Measurements from ENCODE around the gene CNPY3. TPM values are rescaled to one million over a fixed set of nuclear protein-coding genes. Genes with fewer than 3 reads are reported as not detected.

The CNPY3 gene
- total RNA-seq, 6 donors from 2014 or later: 32.4 to 95.2 (median 50.3) TPM

DNA sequence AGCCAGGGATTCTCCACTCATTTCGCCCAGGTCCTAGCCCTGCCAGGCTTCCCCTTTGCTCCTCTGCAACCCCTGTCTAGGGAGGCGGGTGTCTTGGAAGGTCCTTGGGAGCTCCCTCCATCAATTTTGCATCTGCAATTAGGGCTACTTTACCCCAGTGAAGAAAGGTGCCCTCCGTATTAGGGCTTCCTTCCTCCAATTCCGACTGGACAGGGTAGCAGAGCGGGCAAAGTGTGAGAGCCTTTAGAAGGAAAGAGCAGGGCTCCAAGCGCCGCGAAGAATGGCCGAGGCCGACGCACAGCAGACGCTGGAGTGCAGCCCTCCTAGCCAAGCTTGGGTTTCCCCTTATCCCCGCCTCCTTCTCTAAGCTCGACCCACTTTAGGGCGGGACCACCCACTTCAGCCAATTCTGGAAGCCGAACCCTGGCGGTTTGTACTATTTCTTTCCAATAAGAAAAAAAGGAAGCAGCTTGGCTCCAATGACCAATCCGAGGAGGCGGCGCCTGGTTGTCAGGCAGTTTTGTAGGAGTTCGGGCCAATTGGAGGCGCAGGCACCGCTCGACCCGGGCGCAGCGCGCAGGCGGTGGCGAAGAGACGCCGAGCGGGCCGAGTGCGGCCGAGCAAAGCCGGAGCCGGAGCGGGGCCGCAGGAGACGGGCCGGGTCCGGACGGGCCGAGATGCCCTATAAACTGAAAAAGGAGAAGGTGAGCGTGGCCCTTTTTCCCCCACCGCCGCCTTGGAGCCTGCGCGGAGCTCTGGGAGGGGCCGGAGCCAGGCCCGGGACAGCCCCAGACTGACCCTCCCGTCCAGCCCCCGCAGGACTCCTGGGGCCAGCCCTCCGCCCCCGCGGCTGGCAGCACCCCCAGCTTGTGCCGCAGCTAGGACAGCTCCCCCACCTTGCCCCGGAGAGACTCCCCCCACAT is 55.0 kb downstream of the CNPY3 start, which contains the start of gene PPP2R5D:
Gene PPP2R5D (plus strand): TSS at position 570 of the 923 bp plus-strand sequence. CDS start 108 bp downstream, at position 678.
- H3K27me3 ChIP-seq: no peaks in the 10 kb centered on the region
- peak within 1 kb of the TSS; percentile 74 to 97 (median 80) for H3K4me3 ChIP-seq
- 0% methylated on average over 25 to 56 of the region's 59 CpGs for WGBS, 2 donors
- peak; percentile 96 to 99 for DNase-seq
- H3K4me1 ChIP-seq: peaks cover 34 to 59% (median 53%) of the 10 kb centered on the region in 4 donors
- H3K36me3 ChIP-seq: peaks cover 0 to 2% (median 0%) of the 10 kb centered on the region in 4 donors
- ATAC-seq (ENCODE audit: low FRiP score in 2 of 2): peak; percentile 97 to 98
- peak within 1 kb of the TSS; percentile 74 to 92 (median 89) for H3K27ac ChIP-seq
- no peaks in the 10 kb centered on the region for H3K9me3 ChIP-seq
- TF ChIP-seq EP300 (IDR thresholded peaks at IDR 0.05) (no peak), POLR2A (IDR thresholded peaks at IDR 0.05) (peak in 3 of 4 donors; percentile 41 to 89 (median 87)), POLR2AphosphoS5 (IDR thresholded peaks at IDR 0.05) (peak; percentile 18 to 89)
- TF ChIP-seq, protein P1, sequence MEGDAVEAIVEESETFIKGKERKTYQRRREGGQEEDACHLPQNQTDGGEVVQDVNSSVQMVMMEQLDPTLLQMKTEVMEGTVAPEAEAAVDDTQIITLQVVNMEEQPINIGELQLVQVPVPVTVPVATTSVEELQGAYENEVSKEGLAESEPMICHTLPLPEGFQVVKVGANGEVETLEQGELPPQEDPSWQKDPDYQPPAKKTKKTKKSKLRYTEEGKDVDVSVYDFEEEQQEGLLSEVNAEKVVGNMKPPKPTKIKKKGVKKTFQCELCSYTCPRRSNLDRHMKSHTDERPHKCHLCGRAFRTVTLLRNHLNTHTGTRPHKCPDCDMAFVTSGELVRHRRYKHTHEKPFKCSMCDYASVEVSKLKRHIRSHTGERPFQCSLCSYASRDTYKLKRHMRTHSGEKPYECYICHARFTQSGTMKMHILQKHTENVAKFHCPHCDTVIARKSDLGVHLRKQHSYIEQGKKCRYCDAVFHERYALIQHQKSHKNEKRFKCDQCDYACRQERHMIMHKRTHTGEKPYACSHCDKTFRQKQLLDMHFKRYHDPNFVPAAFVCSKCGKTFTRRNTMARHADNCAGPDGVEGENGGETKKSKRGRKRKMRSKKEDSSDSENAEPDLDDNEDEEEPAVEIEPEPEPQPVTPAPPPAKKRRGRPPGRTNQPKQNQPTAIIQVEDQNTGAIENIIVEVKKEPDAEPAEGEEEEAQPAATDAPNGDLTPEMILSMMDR (IDR thresholded peaks at IDR 0.05): peak in 4 of 6 experiments; percentile 6 to 49 (median 32)

DNA sequence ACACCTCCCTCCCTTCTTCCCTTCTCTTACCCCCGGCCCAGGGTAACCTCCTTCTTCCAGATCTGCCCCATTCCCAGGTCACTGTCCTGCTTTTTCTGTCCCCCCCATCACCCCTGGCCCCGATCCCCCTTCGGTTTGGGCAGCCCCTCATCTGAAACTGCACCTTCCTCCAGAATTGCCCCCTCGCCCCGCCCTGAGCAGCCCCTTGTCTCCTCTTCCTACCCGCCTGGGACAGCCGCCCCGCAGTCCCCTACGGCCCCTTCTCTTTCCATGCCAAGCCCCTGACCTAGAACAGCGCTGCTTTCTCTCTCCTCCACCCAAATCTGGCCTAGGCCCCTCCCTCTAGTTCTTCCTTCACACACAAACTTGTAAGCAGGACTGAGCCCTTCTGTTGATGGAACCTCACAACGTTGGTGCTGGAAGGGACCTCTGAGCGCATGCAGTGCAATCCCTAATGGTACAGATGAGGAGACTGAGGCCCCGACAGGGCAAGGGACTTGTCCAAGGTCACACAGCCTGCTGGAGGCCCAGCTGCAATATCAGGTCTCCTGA is 55.7 kb downstream of the CNPY3 start:
- WGBS, 2 donors: 10 to 15% methylated on average over 12 to 13 of the region's 13 CpGs
- Histone ChIP-seq H3K27me3 (no peaks in the 10 kb centered on the region), H3K4me3 (peak overlapping the region; percentile 74 to 97 (median 80)), H3K4me1 (peaks cover 32 to 53% (median 46%) of the 10 kb centered on the region in 4 donors), H3K36me3 (peaks cover 3 to 9% (median 5%) of the 10 kb centered on the region in 4 donors), H3K27ac (peak overlapping the region; percentile 74 to 92 (median 89)), H3K9me3 (no peaks in the 10 kb centered on the region)
- TF ChIP-seq EP300 (IDR thresholded peaks at IDR 0.05): no peak
- TF ChIP-seq, protein P1 (IDR thresholded peaks at IDR 0.05): no peak
- TF ChIP-seq POLR2A (IDR thresholded peaks at IDR 0.05): no peak
- TF ChIP-seq POLR2AphosphoS5 (IDR thresholded peaks at IDR 0.05): no peak
- ATAC-seq (ENCODE audit: low FRiP score in 2 of 2) (peak in 1 of 2 donors; percentile 21), DNase-seq (no peak)

- ATAC-seq (ENCODE audit: low FRiP score in 2 of 2) (no peak), DNase-seq (no peak)
- WGBS, 2 donors: 62 to 69% methylated on average over 5 of the region's 5 CpGs
- Histone ChIP-seq H3K36me3 (peaks cover 3 to 16% (median 11%) of the 10 kb centered on the region in 4 donors), H3K4me3 (no peak overlapping the region), H3K9me3 (no peaks in the 10 kb centered on the region), H3K27me3 (no peaks in the 10 kb centered on the region), H3K4me1 (peaks cover 32 to 49% (median 44%) of the 10 kb centered on the region in 4 donors), H3K27ac (no peak overlapping the region)
- TF ChIP-seq EP300 (IDR thresholded peaks at IDR 0.05): no peak
- TF ChIP-seq, protein P1 (IDR thresholded peaks at IDR 0.05): no peak
- no peak for TF ChIP-seq POLR2AphosphoS5 (IDR thresholded peaks at IDR 0.05)
- no peak for TF ChIP-seq POLR2A (IDR thresholded peaks at IDR 0.05)
These were observed 58.5 kb downstream of the CNPY3 start for GRCh38 chr6:42987533-42988451.

- H3K4me1 ChIP-seq: peaks cover 29 to 45% (median 41%) of the 10 kb centered on the region in 4 donors
- DNase-seq (no peak), ATAC-seq (ENCODE audit: low FRiP score in 2 of 2) (no peak)
- H3K9me3 ChIP-seq: no peaks in the 10 kb centered on the region
- no peak overlapping the region for H3K27ac ChIP-seq
- WGBS, 2 donors: 69 to 75% methylated on average over 1 of the region's 1 CpG
- TF ChIP-seq POLR2A (IDR thresholded peaks at IDR 0.05): no peak
- TF ChIP-seq EP300 (IDR thresholded peaks at IDR 0.05): no peak
- H3K4me3 ChIP-seq: no peak overlapping the region
- H3K36me3 ChIP-seq: peaks cover 3 to 19% (median 12%) of the 10 kb centered on the region in 4 donors
- no peaks in the 10 kb centered on the region for H3K27me3 ChIP-seq
These were observed 59.3 kb downstream of the CNPY3 start for GRCh38 chr6:42988486-42989020.

Other genes with a start within 250 kb of the CNPY3 start
- gene PRPH2, start 206.9 kb upstream of the CNPY3 start, total RNA-seq: 1 to 10 TPM in 2 of 6 donors, under 1 TPM in 3, not detected in 1; 0.59 to 4.2 (median 0.76) TPM
- gene TBCC, start 183.4 kb upstream of the CNPY3 start, total RNA-seq: 10 to 100 TPM; 14.3 to 34.7 (median 24.2) TPM
- 10 to 100 TPM; 11.1 to 23.8 (median 14.9) TPM for gene BICRAL, start 147.4 kb upstream of the CNPY3 start, total RNA-seq
- gene RPL7L1, start 49.9 kb upstream of the CNPY3 start, total RNA-seq: 10 to 100 TPM; 41.7 to 81.5 (median 58.2) TPM
- gene PTCRA, start 13.4 kb upstream of the CNPY3 start, total RNA-seq: 10 to 100 TPM in 1 of 6 donors, 1 to 10 TPM in 3, not detected in 2; 3.3 to 10.7 (median 7.1) TPM
- gene GNMT, start 31.3 kb downstream of the CNPY3 start, total RNA-seq: 10 to 100 TPM in 1 of 6 donors, 1 to 10 TPM in 4, not detected in 1; 1.9 to 10.5 (median 8.5) TPM
- 10 to 100 TPM in 5 of 6 donors, 1 to 10 TPM in 1; 6.5 to 36.7 (median 21.0) TPM for gene PEX6, start 49.7 kb downstream of the CNPY3 start, total RNA-seq
- 10 to 100 TPM; 22.8 to 45.1 (median 27.3) TPM for gene PPP2R5D, start 55.1 kb downstream of the CNPY3 start, total RNA-seq
- 10 to 100 TPM; 32.1 to 52.6 (median 43.0) TPM for gene MEA1, start 84.5 kb downstream of the CNPY3 start, total RNA-seq
- gene KLHDC3, start 84.8 kb downstream of the CNPY3 start, total RNA-seq: 10 to 100 TPM; 36.7 to 74.0 (median 59.3) TPM
- gene RRP36, start 92.1 kb downstream of the CNPY3 start, total RNA-seq: 10 to 100 TPM; 32.0 to 77.2 (median 45.9) TPM
- 10 to 100 TPM; 16.0 to 35.6 (median 20.4) TPM for gene CUL7, start 124.4 kb downstream of the CNPY3 start, total RNA-seq
- gene MRPL2, start 130.0 kb downstream of the CNPY3 start, total RNA-seq: 10 to 100 TPM; 17.2 to 58.2 (median 30.7) TPM
- gene KLC4, start 130.2 kb downstream of the CNPY3 start, total RNA-seq: 100 to 1,000 TPM in 1 of 6 donors, 10 to 100 TPM in 5; 31.2 to 155 (median 37.7) TPM
- 100 to 1,000 TPM in 2 of 6 donors, 10 to 100 TPM in 4; 68.6 to 180 (median 89.4) TPM for gene PTK7, start 146.8 kb downstream of the CNPY3 start, total RNA-seq
- gene SRF, start 241.8 kb downstream of the CNPY3 start, total RNA-seq: 10 to 100 TPM; 25.1 to 40.6 (median 30.8) TPM

All from upper lobe of left lung (tissue), 6 donors.